GM21576 (cell line): ENCODE data around the gene SH3BP2.

ENCODE experiments used
- ATAC-seq: cut with Tn5 transposase; IDR thresholded peaks from one replicate; pipeline ENCODE4 v1.9.1; 2021; ENCODE audit warnings: mild to moderate bottlenecking, moderate library complexity; ENCODE audit not compliant: unreplicated experiment

Gene SH3BP2

DNA sequence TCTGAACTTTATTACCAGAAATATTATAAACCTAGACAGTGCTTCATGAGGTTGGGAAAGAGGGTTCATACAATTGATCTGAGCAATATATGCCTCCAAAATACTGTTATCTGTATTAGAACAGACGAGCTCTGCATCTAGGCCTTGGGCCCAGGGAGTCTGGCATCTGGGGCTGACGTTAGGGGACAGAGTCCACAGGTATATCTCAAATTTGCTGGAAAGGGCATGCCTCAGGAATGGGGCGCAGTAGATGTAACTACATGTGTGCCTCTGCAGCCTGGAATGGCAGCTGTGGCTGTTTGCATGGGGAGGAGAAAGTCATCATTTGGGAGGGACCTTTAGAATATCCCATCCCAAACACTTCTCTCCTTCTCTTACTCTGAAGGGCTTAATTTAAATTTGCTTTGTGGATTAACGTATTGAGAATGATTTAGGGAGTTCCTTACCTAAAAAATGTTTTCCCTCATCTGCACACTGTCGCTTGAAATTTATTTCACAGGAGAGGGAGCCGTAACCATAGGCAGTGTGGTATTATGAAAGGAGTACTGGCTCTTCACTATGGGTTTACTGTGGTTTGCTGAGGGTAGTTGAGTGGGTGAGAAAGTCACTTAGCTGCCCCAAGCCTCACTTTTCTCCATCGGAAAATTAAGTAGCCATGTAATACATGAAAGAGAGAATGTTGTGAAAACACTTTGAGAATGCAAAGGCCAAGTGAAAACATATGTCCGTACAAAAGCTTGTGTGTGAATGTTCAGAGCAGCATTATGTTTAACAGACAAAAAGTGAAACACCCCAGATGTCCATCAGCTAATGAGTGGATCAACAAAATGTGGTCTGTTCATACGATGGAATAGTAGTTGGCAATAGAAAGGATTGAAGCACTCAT is 56.6 kb downstream of the SH3BP2 start:
- ATAC-seq = no peak

DNA sequence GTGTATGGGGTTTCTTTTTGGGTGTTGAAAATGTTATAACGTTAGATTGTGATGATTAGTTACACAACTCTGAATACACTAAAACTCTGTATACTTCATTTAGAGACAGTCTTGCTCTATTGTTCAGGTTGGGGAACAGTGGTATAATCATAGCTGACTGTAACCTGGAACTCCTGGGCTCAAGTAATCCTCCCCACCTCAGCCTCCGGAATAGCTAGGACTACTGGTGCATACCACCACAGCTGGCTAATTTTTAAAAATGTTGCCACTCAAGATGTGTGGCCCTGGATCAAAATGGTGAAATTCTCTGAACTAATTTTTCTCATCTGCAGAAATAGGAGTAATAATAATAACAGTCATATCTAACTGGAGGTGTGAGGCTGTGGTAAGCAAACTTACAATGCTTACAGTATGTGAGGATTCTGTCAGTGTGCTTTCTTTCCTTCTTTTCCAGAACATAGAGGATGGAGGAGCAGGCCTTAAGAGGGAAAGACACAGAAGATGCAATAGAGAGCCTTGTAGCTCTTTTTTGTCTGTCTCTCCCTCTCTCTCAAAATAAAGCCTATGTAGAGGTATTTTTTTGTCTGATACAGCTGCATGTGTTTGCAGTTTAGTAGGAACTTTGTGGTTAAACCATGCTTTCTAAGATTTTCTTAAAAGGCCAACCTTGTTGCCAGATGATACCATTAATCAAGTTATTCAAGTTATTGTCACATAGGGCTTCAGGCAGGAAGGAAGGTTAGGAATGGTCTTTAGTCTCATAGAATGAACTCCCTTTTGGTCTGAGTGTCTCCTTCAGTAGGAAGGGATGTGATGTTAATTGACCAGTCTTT is 58.3 kb downstream of the SH3BP2 start:
- no peak for ATAC-seq

DNA sequence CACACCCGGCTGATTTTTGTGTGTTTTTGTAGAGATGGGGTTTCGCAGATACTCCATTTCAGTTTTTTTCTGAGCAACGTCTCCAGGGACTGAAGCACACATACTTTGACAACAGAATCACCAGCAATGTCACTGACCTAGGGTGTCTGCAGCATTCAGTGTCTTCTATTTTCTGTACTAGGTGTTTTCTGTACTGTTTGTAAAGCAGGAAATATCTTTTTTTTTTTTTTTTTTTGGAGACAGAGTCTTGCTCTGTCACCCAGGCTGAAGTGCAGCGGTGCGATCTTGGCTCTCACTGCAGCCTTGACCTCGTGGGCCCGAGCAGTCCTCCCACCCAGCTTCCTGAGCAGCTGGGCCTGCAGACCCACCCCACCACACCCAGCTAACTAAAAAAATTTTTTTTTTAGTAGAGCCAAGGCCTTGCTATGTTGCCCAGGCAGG is 59.6 kb downstream of the SH3BP2 start:
- ATAC-seq = peak; percentile 52

DNA sequence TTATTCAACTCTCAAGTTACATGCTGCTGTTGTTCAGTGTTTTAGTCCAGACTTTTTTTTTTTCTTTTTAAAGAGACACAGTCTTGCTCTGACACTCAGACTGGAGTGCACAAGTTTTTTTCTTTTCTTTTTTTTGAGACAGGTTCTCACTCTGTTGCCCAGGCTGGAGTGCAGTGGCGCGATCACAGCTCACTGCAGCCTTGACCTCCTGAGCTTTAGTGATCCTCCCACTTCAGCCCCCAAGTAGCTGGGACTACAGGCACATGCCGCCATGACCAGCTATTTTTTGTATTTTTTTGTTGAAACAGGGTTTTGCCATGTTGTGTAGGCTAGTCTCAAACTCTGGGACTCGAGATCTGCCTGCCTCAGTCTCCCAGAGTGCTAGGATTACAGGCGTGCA is 62.7 kb downstream of the SH3BP2 start:
- no peak for ATAC-seq

DNA sequence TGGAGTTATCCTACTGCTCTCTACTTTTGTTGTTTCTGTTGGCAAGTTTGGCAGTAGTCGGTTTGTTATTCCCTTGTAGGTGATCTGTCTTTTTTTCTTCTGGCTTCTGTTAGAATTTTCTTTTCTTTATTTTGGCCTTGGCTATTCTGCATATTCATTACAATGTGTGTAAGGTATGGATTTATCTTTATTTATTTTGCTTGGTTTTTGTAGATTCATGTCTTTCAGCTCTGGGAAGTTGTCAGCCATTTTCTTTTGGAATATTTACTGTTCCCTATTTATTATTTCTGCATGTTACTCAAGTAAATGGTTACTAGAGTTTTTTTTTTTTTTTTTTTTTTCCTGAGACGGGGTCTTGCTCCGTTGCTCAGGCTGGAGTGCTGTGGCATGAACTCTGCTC is 63.4 kb downstream of the SH3BP2 start:
- ATAC-seq = no peak

DNA sequence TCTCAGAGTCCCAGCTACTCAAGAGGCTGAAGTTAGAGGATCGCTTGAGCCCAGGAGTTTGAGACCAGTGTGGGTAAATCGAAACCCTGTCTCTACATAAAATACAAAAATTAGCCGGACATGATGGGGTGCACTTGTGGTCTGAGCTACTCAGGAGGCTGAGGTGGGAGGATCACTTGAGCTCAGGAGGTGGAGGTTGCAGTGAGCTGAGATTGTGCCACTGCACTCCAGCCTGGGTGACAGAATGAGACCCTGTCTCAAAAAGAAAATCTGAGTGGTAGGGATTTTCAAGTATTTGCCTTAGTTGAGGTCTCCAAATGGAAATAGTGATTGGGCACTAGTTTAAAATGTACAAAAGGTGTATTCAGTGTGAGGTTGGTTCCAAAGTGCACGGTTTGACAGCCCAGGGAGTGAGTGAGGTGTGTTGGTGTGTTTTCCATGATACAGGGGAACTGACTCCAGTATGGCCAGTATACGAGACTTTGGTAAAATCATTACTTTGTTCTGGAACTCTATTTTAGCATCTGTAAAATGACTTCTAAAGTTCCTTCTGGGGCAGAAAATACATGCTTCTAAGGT is 64.6 kb downstream of the SH3BP2 start:
- no peak for ATAC-seq

DNA sequence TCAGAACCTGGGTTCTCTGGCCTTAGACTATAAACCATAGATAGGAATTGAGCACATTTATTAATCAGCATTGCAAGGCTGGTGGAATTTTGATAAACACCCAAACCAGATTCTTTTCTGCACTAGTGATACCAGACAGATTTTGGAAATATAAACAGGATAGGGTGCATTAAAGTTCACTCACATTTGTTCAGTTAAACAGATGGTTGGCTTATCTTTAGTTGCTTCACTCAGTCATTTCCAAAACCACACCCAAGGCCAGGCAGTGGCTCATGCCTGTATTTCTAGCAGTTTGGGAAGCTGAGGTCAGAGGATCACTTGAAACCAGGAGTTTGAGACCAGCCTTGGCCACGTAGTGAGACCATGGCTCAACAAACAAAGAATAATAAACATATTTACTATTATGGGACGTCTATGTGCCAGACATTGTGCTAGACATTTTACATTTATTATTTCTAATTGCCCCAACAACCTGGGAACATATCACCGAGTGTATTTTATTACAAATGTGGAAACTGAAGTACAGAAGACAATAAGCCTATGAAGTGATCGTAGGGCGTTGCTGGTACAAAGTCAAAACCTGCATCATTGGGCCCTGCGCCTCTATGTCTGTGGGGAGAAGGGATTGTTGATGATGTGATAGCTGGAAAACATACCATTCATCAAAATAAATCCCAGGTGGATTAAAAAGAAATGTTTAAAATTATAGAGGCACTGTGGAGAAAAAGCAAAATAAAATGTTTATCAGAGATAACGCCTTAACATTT is 65.7 kb downstream of the SH3BP2 start:
- no peak for ATAC-seq

DNA sequence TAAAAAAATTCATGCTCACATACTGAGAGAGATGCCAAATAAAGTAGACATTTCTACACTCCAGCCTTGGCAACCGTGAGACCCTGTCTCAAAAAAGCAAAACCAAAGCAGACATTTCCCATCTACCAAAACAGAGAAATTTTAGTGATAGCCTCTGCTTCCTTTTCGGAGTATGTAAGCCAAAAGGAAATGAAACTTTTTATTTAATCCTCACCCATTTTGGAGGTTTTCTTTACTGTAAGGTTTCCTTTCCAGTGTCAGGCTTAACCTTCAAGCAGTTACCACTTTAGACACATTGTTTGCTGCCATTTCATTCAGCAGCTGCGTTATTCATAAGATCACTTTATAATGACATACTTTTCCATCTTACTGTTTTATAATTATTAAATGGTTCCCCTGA is 66.6 kb downstream of the SH3BP2 start:
- ATAC-seq = no peak

DNA sequence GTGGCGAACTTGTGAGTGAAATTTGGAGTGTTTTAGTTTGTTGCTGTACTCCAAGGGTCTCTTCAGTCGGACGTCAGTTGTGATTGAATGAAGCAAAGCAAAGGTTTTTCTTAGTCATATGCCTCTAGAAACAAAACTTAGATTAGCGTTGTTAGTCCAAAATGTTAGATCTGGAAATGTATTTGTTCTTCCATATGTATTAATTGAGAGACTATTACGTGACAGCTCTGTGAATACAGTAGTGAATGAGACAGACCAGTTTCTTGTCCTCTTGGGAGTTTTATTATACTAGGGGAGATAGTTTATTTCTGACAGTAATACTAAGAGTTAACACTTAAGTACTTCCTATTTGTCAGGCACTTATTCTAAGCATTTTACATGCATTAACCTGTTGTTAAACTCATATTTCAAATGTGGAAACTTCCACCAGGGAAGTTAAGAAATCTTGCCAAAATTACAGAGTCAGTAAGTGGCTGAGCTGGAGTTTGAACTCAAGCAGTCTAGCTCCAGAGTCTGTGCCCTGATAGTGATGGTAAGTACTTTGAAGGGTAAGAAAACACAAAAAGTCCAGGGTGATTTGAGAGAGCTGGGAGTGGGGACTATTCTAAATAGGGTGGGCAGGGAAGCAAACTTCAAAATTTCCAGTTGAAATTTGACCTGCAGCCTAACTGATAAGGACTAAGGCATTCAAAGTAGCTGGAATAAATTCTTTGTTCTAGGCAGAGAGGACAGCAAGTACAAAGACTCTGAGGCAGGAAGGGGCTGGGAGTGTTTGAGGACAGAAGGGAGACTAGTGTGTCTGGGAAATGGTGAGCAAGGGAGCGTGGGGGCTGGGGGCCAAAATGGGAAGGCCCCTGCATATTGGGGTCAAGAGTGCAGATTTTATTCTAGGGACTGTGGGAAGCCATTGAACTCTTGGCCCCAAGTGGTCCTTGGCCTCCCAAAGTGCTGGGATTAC is 67.8 kb downstream of the SH3BP2 start:
- no peak for ATAC-seq

DNA sequence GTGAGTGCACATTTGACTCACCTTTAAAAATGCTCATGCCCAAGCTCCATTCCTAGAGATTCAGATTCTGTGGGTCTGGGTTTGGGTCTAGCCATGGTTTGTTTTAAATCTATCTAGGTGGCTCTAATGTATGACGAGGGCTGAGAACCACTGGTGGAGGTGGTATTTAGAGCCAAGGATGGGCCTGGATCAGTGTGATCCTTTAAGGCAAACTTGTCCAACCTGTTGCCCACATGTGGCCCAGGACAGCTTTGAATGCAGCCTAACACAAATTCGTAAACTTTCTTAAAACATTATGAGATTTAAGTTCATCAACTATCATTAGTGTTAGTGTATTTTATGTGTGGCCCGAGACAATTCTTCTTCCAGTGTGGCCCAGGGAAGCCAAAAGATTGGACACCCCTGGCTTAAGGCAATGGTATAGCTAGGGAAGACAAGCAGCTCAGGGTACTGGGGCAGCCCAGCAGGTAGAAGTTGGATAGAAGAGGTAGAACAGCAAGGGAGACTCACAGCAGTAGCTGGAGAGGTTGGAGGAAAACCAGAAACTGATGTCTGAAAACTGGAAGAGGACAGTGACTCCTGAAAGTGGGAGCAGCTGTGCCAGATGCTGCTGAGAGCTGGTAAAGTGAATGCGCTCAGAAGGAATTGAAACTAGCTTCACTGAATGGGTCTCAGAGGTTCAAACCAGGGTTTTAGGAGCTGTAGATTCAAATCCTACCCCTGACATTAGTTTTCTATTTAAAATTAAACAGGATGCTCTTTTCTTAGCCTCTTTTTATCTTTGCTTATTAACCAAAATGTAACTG is 68.9 kb downstream of the SH3BP2 start:
- no peak for ATAC-seq

DNA sequence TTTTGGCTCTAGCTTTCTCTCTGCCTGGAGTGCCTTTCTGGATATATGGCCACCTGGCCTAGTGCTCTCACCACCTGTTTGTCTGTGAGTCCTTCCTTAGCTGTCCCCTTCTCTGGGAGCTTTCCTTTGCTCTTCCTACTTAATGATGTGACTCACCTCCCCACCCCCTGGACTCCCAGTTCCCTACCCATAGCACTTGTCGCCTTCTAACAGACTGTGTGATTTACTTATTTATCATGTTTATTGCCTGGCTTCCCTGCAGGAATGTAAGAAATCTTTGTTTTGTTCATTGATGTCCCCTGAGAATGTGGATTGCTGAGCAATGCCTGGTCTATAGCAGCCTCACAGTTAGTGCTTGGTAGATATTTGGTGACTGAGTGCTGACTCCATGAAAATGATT is 69.6 kb downstream of the SH3BP2 start:
- no peak for ATAC-seq

DNA sequence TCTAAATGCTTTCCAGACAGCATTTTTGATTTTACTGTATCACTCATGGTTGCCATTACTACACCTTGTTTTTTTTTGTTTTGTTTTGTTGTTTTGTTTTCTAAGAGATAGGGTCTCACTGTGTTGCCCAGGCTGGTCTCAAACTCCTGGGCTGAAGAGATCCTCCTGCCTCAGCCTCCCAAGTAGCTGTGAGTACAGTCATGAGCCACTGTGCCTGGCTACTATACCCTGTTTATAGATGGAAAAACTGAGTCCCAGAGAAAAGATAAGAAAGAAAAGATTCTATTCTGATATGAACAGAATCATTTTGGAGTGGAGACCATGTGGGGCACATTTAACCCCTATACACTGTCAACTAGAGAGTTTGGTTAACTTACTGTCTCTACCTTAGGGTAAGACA is 70.8 kb downstream of the SH3BP2 start:
- no peak for ATAC-seq

DNA sequence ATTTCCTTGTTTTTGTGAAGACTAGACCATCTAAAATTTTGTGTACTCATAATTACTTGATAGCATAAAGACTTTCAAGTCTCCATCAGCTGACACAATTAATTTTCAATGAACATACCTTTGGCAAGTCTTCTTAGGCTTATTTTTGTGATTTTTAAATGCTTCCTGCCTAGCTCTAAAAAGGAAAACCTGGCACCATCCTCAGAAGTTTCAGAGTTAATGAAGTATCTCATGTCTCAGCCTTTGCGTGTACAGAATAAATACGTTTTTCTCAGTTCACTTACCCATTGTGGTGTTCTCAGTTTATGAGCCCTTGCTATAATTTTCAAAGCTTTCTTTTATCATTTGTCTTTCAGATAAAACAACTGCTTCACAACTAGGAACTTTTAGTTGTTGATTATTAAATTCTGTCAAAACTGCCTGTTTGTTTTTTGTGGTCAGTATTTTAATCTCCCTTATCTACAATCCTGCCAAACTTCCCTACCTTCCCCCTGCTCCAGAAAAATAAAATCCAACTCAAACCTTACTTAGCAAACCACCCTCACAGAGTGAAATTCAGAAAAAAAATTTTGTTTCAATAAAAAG is 72.4 kb downstream of the SH3BP2 start:
- no peak for ATAC-seq

DNA sequence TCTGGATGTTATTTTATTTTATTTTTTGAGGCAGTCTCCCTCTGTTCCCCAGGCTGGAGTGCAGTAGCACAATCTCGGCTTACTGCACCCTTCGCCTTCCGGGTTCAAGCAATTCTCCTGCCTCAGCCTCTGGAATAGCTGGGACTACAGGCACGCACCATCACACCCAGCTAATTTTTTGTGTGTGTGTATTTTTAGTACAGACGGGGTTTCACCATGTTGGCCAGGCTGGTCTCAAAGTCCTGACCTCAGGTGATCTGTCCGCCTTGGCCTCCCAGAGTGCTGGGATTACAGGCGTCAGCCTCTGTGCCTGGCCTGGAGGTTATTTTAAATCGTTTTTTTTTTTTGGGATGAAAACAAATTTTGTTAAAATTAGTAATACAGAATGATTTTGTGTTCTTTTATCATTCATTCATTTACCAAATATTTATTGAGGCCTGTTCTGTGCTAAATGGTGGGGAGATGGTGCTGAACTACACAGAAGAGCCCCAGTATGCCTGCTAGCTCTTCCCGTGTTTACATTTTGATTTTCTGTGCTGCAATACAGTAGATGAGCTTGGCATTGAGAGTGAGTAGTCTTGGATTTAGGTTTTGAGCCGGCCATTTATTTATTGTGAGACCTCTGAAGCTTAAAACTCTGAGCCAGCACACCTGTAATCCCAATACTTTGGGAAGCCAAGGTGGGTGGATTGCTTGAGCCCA is 73.4 kb downstream of the SH3BP2 start:
- ATAC-seq = no peak

DNA sequence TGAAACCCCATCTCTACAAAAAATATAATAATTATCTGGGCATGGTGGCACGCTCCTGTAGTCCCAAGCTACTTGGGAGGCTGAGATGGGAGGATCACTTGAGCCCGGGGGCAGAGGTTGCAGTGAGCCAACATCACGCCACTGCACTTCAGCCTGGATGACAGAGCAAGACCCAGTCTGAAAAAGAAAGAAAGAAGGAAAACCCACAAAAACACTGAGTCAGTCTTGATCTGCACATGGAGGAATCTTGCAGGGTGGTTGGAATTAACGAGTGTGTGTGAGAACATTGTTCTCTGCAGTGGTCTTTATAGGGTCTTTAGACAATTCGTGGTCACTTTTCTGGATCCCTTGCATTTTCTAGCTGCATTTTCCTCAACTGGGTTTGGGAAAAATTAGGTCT is 74.0 kb downstream of the SH3BP2 start:
- no peak for ATAC-seq

DNA sequence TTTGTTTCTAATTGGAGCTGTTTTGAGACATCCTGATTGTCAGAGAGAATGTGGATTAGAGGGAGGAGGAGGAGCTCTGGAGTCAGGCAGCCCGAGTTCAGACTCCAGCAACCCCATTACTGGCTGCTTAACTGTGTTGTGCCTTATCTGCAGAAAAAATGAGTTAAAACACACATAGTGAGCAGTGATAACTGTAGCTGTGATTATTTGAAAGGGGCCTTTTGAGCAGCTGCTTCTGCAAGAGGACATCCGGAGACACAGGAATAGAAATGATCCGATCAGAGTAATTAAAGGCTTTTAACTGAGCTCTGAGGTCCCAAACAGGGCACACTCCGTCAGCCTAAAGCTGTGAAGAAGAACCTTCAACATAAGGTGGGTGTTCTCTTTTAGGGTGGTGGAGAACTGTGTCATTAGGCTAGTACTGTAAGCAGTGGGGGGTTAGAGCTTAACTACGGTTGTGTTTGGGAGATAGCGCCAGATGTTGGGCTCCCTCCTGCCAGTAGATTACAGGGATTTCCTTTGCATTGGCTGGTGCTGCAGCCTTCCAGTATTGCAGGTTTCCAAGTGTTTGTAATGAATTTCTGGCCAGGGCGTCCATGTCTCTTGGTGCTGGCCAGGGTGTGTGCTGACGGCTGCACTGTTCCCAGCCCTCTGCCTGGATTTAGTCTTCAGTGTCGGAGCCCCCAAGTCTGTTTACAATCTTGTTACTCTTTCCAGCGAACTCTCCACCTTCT is 75.0 kb downstream of the SH3BP2 start:
- no peak for ATAC-seq

DNA sequence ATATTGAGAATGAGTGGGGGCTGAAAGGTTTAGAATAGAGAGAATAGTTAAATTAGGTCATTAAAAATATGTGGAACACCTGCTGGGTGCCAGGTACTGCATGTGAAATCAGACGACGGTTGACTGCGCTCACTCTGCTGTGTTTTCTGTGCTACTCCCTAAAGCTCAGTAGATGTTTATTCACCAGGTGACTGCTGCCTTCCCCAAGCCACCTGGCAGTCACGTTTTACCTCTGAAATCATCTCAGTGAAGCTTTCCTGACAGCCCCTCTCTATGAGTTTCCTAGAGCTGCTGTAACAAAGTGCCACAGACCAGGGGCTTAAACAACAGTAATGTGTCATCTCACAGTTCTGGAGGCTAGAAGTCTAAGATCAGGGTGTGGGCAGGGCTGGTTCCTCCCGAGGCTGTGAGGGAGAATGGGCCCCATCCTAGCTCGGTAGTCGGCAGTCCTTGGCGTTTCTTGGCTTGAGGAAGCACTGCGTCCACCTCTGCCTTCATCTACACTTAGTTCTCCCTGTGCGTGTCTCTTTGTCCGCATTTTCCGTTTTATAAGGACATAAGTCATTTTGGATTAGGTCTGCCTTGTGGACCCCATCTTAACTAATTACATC is 76.1 kb downstream of the SH3BP2 start:
- no peak for ATAC-seq
